HCT116 (cell line): ENCODE data around the gene GNPDA2. TPM values are rescaled to one million over a fixed set of nuclear protein-coding genes. Genes with fewer than 3 reads are reported as not detected.

Experiments
- ATAC-seq: fragments of 200-7000 bp; cut with Tn5 transposase; 2 replicates; pipeline ENCODE4 v1.9.1; 2020; ENCODE audit warnings: mild to moderate bottlenecking, moderate library complexity
- BruUV-seq: library from RNA; stranded (reverse); fragments of 400-500 nt; replicated peaks from 2 replicates; lab custom pipeline; 2021; lab: Mats Ljungman, UMichigan
- CTCF ChIA-PET: fragments of 300-600 bp; sonication (Branson Sonifier 250); formaldehyde crosslinking; loops from one replicate; lab custom pipeline; 2021; ENCODE audit warnings: antibody characterized with exemption; lab: Charles Lee
- POLR2A ChIA-PET: fragments of 300-600, 350-600 bp; sonication (Branson Sonifier 250); formaldehyde crosslinking; loops from one replicate; lab custom pipeline; 2021; ENCODE audit warnings: antibody characterized with exemption; lab: Charles Lee
- RAD21 ChIA-PET, 2 experiments: fragments of 300-600 bp; sonication (Branson Sonifier 250); formaldehyde crosslinking; loops; one replicate each; lab custom pipeline; 2023; ENCODE audit warnings: low total read pairs in 2 of 2; ENCODE audit not compliant: uncharacterized antibody in 2 of 2, unreplicated experiment in 2 of 2, low non-redundant PET in 1 of 2; lab: Charles Lee
- DNase-seq: peaks from one replicate; pipeline ENCODE4 v3.0.0-alpha.2; 2010; ENCODE audit warnings: low read depth, low spot score
- H2AFZ ChIP-seq: fragments of 200-600 bp; shearing (Covaris generic), sonication (generic); 2 replicates; pipeline ENCODE4 v1.6.1; 2017; ENCODE audit warnings: low read depth, mixed run types, mixed read lengths, antibody characterized with exemption, low read length; ENCODE audit not compliant: poor library complexity, severe bottlenecking
- H3K27ac ChIP-seq: 2 replicates; pipeline ENCODE4 v1.5.1; 2012; ENCODE audit warnings: low read depth, low read length
- H3K27me3 ChIP-seq: fragments of 200-600 bp; sonication (generic); 2 replicates; pipeline ENCODE4 v1.6.1; 2016; ENCODE audit warnings: mixed run types, low read length, mixed read lengths; ENCODE audit not compliant: insufficient read depth
- H3K36me3 ChIP-seq, 2 experiments: fragments of 200-500 bp in 1 of 2; fragments of 200-600 bp in 1 of 2; sonication (Bioruptor generic) in 1 of 2; sonication (generic) in 1 of 2; 2 replicates each; pipeline versions ENCODE4 v1.5.1 to v1.6.1; 2014 to 2016; ENCODE audit warnings: low read length in 2 of 2, inconsistent platforms in 1 of 2, mixed read lengths in 1 of 2, mixed run types in 1 of 2; ENCODE audit not compliant: insufficient read depth in 2 of 2, control insufficient read depth in 1 of 2
- H3K4me1 ChIP-seq, 2 experiments: fragments of 200-600 bp in 1 of 2; sonication (generic) in 1 of 2; 2 replicates each; pipeline versions ENCODE4 v1.5.1 to v1.6.1; 2012 to 2017; ENCODE audit warnings: low read length in 2 of 2, inconsistent platforms in 1 of 2, mild to moderate bottlenecking in 1 of 2, mixed read lengths in 1 of 2, mixed run types in 1 of 2, moderate library complexity in 1 of 2; ENCODE audit not compliant: insufficient read depth in 2 of 2, control insufficient read depth in 1 of 2
- H3K4me2 ChIP-seq: fragments of 200-600 bp; sonication (generic); 2 replicates; pipeline ENCODE4 v1.6.1; 2017; ENCODE audit warnings: mixed run types, low read length, mixed read lengths
- H3K4me3 ChIP-seq, 2 experiments: fragments of 200-600 bp in 1 of 2; sonication (generic) in 1 of 2; replicated peaks in 1 of 2; 2 replicates each; pipeline ENCODE4 v1.5.1; 2011 to 2016; ENCODE audit warnings: low read length in 2 of 2, control low read depth in 1 of 2, low read depth in 1 of 2, mild to moderate bottlenecking in 1 of 2, mixed read lengths in 1 of 2, mixed run types in 1 of 2
- H3K79me2 ChIP-seq: fragments of 200-600 bp; sonication (generic); 2 replicates; pipeline ENCODE4 v1.6.1; 2017; ENCODE audit warnings: mild to moderate bottlenecking, mixed run types, low read length, moderate library complexity, mixed read lengths; ENCODE audit not compliant: insufficient read depth
- H3K9ac ChIP-seq: fragments of 200-600 bp; sonication (generic); 2 replicates; pipeline ENCODE4 v1.6.1; 2016; ENCODE audit warnings: low read length, mixed read lengths
- H3K9me2 ChIP-seq: fragments of 200-600 bp; sonication (generic), shearing (Covaris generic); 2 replicates; pipeline ENCODE4 v1.6.1; 2017; ENCODE audit warnings: mixed run types, mild to moderate bottlenecking, moderate library complexity; ENCODE audit not compliant: insufficient read depth
- H3K9me3 ChIP-seq, 2 experiments: fragments of 200-500 bp in 1 of 2; fragments of 200-600 bp in 1 of 2; sonication (Bioruptor generic) in 1 of 2; sonication (generic) in 1 of 2; 2 replicates each; pipeline ENCODE4 v1.6.1; 2014 to 2017; ENCODE audit warnings: low read length in 2 of 2, mixed read lengths in 2 of 2, inconsistent platforms in 1 of 2, low read depth in 1 of 2, mild to moderate bottlenecking in 1 of 2, mixed run types in 1 of 2, moderate library complexity in 1 of 2; ENCODE audit not compliant: control insufficient read depth in 1 of 2, insufficient read depth in 1 of 2
- H4K20me1 ChIP-seq: fragments of 200-600 bp; sonication (generic), shearing (Covaris generic); 2 replicates; pipeline ENCODE4 v1.6.1; 2017; ENCODE audit warnings: mixed run types, mild to moderate bottlenecking, moderate library complexity; ENCODE audit not compliant: insufficient read depth
- CEBPB ChIP-seq: IDR thresholded peaks from 2 replicates; pipeline ENCODE4 v1.6.1; 2012; ENCODE audit warnings: low read depth
- EGR1 ChIP-seq: IDR thresholded peaks from 2 replicates; pipeline ENCODE4 v1.6.1; 2012; ENCODE audit warnings: low read depth
- ELF1 ChIP-seq: IDR thresholded peaks from 2 replicates; pipeline ENCODE4 v1.6.1; 2012; ENCODE audit warnings: low read depth, borderline replicate concordance
- EZH2phosphoT487 ChIP-seq: fragments of 200-600 bp; IDR thresholded peaks from 2 replicates; pipeline ENCODE4 v1.6.1; 2018; ENCODE audit warnings: antibody characterized with exemption, borderline replicate concordance
- FOSL1 ChIP-seq: IDR thresholded peaks from 2 replicates; pipeline ENCODE4 v1.6.1; 2012; ENCODE audit warnings: low read depth
- JUND ChIP-seq: IDR thresholded peaks from 2 replicates; pipeline ENCODE4 v1.6.1; 2012
- POLR2A ChIP-seq: IDR thresholded peaks from 2 replicates; pipeline ENCODE4 v1.7.0; 2011; ENCODE audit warnings: borderline replicate concordance; ENCODE audit not compliant: insufficient read depth, insufficient read length; ENCODE audit errors: extremely low read depth
- POLR2AphosphoS5 ChIP-seq: IDR thresholded peaks from 2 replicates; pipeline ENCODE4 v1.6.1; 2011; ENCODE audit warnings: mild to moderate bottlenecking, low read depth, low read length, moderate library complexity
- RAD21 ChIP-seq: IDR thresholded peaks from 2 replicates; pipeline ENCODE4 v1.6.1; 2012; ENCODE audit warnings: low read depth, mild to moderate bottlenecking
- SIN3A ChIP-seq: IDR thresholded peaks from 2 replicates; pipeline ENCODE4 v1.6.1; 2012; ENCODE audit warnings: low read depth
- SP1 ChIP-seq: IDR thresholded peaks from 2 replicates; pipeline ENCODE4 v1.6.1; 2012; ENCODE audit warnings: low read depth
- SRF ChIP-seq: IDR thresholded peaks from 2 replicates; pipeline ENCODE4 v1.6.1; 2012; ENCODE audit warnings: low read depth
- TCF7L2 ChIP-seq: IDR thresholded peaks from 2 replicates; pipeline ENCODE4 v1.7.0; 2011; ENCODE audit warnings: borderline replicate concordance, inconsistent platforms; ENCODE audit not compliant: insufficient read depth, insufficient read length; ENCODE audit errors: extremely low read depth
- YY1 ChIP-seq: IDR thresholded peaks from 2 replicates; pipeline ENCODE4 v1.6.1; 2011; ENCODE audit warnings: low read length, low read depth, moderate library complexity, mild to moderate bottlenecking; ENCODE audit not compliant: insufficient replicate concordance; ENCODE audit errors: extremely low read depth
- ZFX ChIP-seq: fragments of 450-650 bp; IDR thresholded peaks from 2 replicates; pipeline ENCODE4 v1.6.1; 2017
- ZNF274 ChIP-seq: fragments of 200-500 bp; sonication (Bioruptor generic); IDR thresholded peaks from 2 replicates; pipeline ENCODE4 v1.6.1; 2014; ENCODE audit warnings: mild to moderate bottlenecking, low read depth, low read length, inconsistent platforms
- intact Hi-C: fragments of 100-400 bp; cut with micrococcal nuclease; formaldehyde crosslinking; loops from 2 replicates; pipeline ENCODE4 v1.10.0; 2022
- total RNA-seq: library from RNA; stranded (reverse); gene quantifications from one replicate; pipeline ENCODE4 v1.2.1, GENCODE V29; 2021; ENCODE audit not compliant: unreplicated experiment
- TF ChIP-seq, protein P1 (sequence below): IDR thresholded peaks from 2 replicates; pipeline ENCODE4 v1.6.1; 2012
- TF ChIP-seq, protein P2 (sequence below): IDR thresholded peaks from 2 replicates; pipeline ENCODE4 v1.6.1; 2012; ENCODE audit warnings: low read depth
- TF ChIP-seq, protein P3 (sequence below), 3 experiments: fragments of 200-600 bp in 1 of 3; sonication (generic) in 1 of 3; IDR thresholded peaks in 2 of 3; conservative IDR thresholded peaks in 1 of 3; 2 replicates each; pipeline ENCODE4 v1.5.1; 2012 to 2017; ENCODE audit warnings: low read depth in 2 of 3, low read length in 2 of 3, antibody characterized with exemption in 1 of 3, borderline replicate concordance in 1 of 3, control low read depth in 1 of 3, mild to moderate bottlenecking in 1 of 3, mixed read lengths in 1 of 3, mixed run types in 1 of 3, moderate library complexity in 1 of 3; ENCODE audit not compliant: insufficient read depth in 1 of 3
- TF ChIP-seq, protein P4 (sequence below): IDR thresholded peaks from 2 replicates; pipeline ENCODE4 v1.6.1; 2011; ENCODE audit warnings: mild to moderate bottlenecking, low read length, moderate library complexity; ENCODE audit not compliant: insufficient replicate concordance; ENCODE audit errors: extremely low read depth

Gene GNPDA2
- total RNA-seq, 1 experiment from 2014 or later: 15.8 TPM

DNA sequence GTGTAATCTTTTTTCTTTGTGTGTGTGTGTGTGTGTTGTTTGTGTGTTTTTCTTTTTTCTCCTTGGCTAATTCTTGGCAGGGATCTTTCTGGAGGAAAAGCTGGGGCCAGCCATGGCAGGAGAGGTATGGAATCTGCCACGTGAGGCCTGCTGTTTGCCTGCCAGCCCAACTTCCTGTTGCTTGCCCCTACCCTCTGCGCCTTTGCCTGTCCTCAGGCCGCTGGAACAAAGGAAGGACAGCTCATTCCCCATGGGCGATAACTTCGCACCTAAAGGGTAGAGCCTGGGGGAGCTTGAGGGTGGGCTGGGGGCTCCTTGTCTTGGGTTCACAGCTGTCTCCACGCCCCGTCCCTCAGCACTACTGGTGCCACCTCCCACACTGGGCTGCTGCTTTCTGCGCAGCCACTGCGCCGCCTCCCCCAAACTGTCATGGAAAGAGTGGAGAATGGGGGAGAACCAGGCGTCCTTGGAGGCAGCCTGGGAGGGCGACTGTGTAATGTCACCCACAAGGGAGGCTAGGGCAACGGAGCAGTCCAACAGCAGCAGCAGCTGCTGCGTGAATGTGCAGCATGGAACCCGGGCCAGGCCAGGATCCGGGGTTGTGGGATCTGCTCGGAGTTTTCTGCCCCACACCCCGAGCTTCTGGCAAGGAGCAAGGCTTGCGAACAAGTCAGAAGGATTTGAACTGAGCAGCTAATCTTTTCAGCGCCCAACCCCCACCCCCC is 62.7 kb downstream of the GNPDA2 start:
- no peaks in the 10 kb centered on the region for H4K20me1 ChIP-seq
- no peak overlapping the region for H3K27ac ChIP-seq
- no peaks in the 10 kb centered on the region for H3K36me3 ChIP-seq
- H3K79me2 ChIP-seq: no peaks in the 10 kb centered on the region
- no peak for DNase-seq
- no peaks in the 10 kb centered on the region; the same call in none of the 2 replicates for H3K27me3 ChIP-seq
- ATAC-seq: no peak
- H3K9me3 ChIP-seq: no peaks in the 10 kb centered on the region
- intact Hi-C loops: no loop called here
- BruUV-seq: no TSS peak
- no peaks in the 10 kb centered on the region for H3K9me2 ChIP-seq
- no peaks in the 10 kb centered on the region; a peak in 1 of 4 replicates for H3K4me1 ChIP-seq
- ChIA-PET POLR2A (no interaction called here), RAD21 (no interaction called here), CTCF (no interaction called here)
- no peak overlapping the region for H3K9ac ChIP-seq
- no peak overlapping the region for H3K4me2 ChIP-seq
- TF ChIP-seq ELF1: no peak
- TF ChIP-seq, protein P1, sequence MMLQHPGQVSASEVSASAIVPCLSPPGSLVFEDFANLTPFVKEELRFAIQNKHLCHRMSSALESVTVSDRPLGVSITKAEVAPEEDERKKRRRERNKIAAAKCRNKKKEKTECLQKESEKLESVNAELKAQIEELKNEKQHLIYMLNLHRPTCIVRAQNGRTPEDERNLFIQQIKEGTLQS: no peak
- TF ChIP-seq, protein P2, sequence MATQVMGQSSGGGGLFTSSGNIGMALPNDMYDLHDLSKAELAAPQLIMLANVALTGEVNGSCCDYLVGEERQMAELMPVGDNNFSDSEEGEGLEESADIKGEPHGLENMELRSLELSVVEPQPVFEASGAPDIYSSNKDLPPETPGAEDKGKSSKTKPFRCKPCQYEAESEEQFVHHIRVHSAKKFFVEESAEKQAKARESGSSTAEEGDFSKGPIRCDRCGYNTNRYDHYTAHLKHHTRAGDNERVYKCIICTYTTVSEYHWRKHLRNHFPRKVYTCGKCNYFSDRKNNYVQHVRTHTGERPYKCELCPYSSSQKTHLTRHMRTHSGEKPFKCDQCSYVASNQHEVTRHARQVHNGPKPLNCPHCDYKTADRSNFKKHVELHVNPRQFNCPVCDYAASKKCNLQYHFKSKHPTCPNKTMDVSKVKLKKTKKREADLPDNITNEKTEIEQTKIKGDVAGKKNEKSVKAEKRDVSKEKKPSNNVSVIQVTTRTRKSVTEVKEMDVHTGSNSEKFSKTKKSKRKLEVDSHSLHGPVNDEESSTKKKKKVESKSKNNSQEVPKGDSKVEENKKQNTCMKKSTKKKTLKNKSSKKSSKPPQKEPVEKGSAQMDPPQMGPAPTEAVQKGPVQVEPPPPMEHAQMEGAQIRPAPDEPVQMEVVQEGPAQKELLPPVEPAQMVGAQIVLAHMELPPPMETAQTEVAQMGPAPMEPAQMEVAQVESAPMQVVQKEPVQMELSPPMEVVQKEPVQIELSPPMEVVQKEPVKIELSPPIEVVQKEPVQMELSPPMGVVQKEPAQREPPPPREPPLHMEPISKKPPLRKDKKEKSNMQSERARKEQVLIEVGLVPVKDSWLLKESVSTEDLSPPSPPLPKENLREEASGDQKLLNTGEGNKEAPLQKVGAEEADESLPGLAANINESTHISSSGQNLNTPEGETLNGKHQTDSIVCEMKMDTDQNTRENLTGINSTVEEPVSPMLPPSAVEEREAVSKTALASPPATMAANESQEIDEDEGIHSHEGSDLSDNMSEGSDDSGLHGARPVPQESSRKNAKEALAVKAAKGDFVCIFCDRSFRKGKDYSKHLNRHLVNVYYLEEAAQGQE: no peak
- TF ChIP-seq, protein P3, sequence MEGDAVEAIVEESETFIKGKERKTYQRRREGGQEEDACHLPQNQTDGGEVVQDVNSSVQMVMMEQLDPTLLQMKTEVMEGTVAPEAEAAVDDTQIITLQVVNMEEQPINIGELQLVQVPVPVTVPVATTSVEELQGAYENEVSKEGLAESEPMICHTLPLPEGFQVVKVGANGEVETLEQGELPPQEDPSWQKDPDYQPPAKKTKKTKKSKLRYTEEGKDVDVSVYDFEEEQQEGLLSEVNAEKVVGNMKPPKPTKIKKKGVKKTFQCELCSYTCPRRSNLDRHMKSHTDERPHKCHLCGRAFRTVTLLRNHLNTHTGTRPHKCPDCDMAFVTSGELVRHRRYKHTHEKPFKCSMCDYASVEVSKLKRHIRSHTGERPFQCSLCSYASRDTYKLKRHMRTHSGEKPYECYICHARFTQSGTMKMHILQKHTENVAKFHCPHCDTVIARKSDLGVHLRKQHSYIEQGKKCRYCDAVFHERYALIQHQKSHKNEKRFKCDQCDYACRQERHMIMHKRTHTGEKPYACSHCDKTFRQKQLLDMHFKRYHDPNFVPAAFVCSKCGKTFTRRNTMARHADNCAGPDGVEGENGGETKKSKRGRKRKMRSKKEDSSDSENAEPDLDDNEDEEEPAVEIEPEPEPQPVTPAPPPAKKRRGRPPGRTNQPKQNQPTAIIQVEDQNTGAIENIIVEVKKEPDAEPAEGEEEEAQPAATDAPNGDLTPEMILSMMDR (IDR thresholded peaks at IDR 0.05 in 2 of 3, conservative IDR thresholded peaks at IDR 0.05 in 1 of 3; ENCODE audit: borderline replicate concordance in 1 of 3, insufficient read depth in 1 of 3, low read depth in 2 of 3, low read length in 2 of 3): no peak
- TF ChIP-seq FOSL1: no peak
- TF ChIP-seq EZH2phosphoT487: no peak
- no peak for TF ChIP-seq EGR1
- no peak for TF ChIP-seq YY1
- TF ChIP-seq POLR2A: no peak
- TF ChIP-seq CEBPB: no peak
- TF ChIP-seq SIN3A: no peak
- no peak for TF ChIP-seq TCF7L2
- no peak for TF ChIP-seq JUND
- TF ChIP-seq, protein P4, sequence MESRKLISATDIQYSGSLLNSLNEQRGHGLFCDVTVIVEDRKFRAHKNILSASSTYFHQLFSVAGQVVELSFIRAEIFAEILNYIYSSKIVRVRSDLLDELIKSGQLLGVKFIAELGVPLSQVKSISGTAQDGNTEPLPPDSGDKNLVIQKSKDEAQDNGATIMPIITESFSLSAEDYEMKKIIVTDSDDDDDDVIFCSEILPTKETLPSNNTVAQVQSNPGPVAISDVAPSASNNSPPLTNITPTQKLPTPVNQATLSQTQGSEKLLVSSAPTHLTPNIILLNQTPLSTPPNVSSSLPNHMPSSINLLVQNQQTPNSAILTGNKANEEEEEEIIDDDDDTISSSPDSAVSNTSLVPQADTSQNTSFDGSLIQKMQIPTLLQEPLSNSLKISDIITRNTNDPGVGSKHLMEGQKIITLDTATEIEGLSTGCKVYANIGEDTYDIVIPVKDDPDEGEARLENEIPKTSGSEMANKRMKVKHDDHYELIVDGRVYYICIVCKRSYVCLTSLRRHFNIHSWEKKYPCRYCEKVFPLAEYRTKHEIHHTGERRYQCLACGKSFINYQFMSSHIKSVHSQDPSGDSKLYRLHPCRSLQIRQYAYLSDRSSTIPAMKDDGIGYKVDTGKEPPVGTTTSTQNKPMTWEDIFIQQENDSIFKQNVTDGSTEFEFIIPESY: no peak
- no peak for TF ChIP-seq SP1
- TF ChIP-seq ZNF274: no peak
- no peak for TF ChIP-seq RAD21
- TF ChIP-seq POLR2AphosphoS5: no peak
- no peak for TF ChIP-seq SRF
- TF ChIP-seq ZFX: no peak
- H3K4me3 ChIP-seq: no peak overlapping the region
- H2AFZ ChIP-seq: no peak overlapping the region
